Muscle layer of duodenum (tissue), 2 donors: ENCODE measurements around the gene SLC7A7.
A peak's percentile ranks its signal among the peaks of the same experiment; 100 is the strongest.
"Not testable (repeated sequence)": the region's sequence is repeated elsewhere in the genome, so short reads cannot be mapped to it uniquely, and the experiment has no call there.

Experiments
- H3K27ac ChIP-seq: one replicate; pipeline ENCODE4 v1.7.0; 2013; ENCODE audit warnings: mild to moderate bottlenecking, low read length
- H3K27me3 ChIP-seq: one replicate; pipeline ENCODE4 v1.7.0; 2013; ENCODE audit warnings: low read depth, mild to moderate bottlenecking, control low read depth, low read length
- H3K36me3 ChIP-seq, 2 donors: one replicate each; pipeline ENCODE4 v1.7.0; 2013; ENCODE audit warnings: low read length in 2 of 2, control low read depth in 1 of 2, mild to moderate bottlenecking in 1 of 2; ENCODE audit not compliant: insufficient read depth in 2 of 2, control insufficient read depth in 1 of 2
- H3K4me1 ChIP-seq, 2 donors: one replicate each; pipeline ENCODE4 v1.7.0; 2013; ENCODE audit warnings: low read length in 2 of 2, mild to moderate bottlenecking in 2 of 2, control low read depth in 1 of 2, moderate library complexity in 1 of 2; ENCODE audit not compliant: insufficient read depth in 2 of 2, control insufficient read depth in 1 of 2
- H3K4me3 ChIP-seq, 2 donors: one replicate each; pipeline ENCODE4 v1.7.0; 2013; ENCODE audit warnings: low read length in 2 of 2, low read depth in 1 of 2, mild to moderate bottlenecking in 1 of 2
- H3K9me3 ChIP-seq, 2 donors: one replicate each; pipeline ENCODE4 v1.7.0; 2013; ENCODE audit warnings: low read length in 2 of 2, control low read depth in 1 of 2, mild to moderate bottlenecking in 1 of 2; ENCODE audit not compliant: control insufficient read depth in 1 of 2
- donor health status: healthy.

The SLC7A7 gene

GRCh38 chr14:22814373-22814772 is 862 bp downstream of the SLC7A7 start:
- H3K4me1 ChIP-seq = peaks cover 0 to 7% of the 10 kb centered on the region in 2 donors

GRCh38 chr14:22813145-22813544 is 2.1 kb downstream of the SLC7A7 start:
- no peaks in the 10 kb centered on the region for H3K27me3 ChIP-seq
- H3K9me3 ChIP-seq = no peaks in the 10 kb centered on the region
- H3K36me3 ChIP-seq = no peaks in the 10 kb centered on the region
- H3K27ac ChIP-seq = no peak overlapping the region
- H3K4me3 ChIP-seq = no peak overlapping the region
- H3K4me1 ChIP-seq = no peaks in the 10 kb centered on the region

More at GRCh38 chr14:22814373-22814772, 862 bp downstream of the SLC7A7 start:
- Histone ChIP-seq H3K36me3 (peaks cover 0 to under 1% of the 10 kb centered on the region in 2 donors), H3K27ac (no peak overlapping the region), H3K4me3 (peak overlapping the region in 1 of 2 donors; percentile 18), H3K27me3 (no peaks in the 10 kb centered on the region), H3K9me3 (no peaks in the 10 kb centered on the region)

GRCh38 chr14:22812744-22813143 is 2.5 kb downstream of the SLC7A7 start:
- Histone ChIP-seq H3K27ac (no peak overlapping the region), H3K27me3 (no peaks in the 10 kb centered on the region), H3K4me3 (no peak overlapping the region), H3K4me1 (no peaks in the 10 kb centered on the region), H3K9me3 (no peaks in the 10 kb centered on the region), H3K36me3 (no peaks in the 10 kb centered on the region)

GRCh38 chr14:22811722-22812121 is 3.5 kb downstream of the SLC7A7 start:
- H3K4me3 ChIP-seq = no peak overlapping the region
- H3K4me1 ChIP-seq = no peaks in the 10 kb centered on the region
- no peaks in the 10 kb centered on the region for H3K9me3 ChIP-seq
- no peaks in the 10 kb centered on the region for H3K27me3 ChIP-seq
- no peaks in the 10 kb centered on the region for H3K36me3 ChIP-seq
- no peak overlapping the region for H3K27ac ChIP-seq

GRCh38 chr14:22808388-22809209 is 6.6 kb downstream of the SLC7A7 start:
- no peak overlapping the region for H3K4me3 ChIP-seq
- H3K27ac ChIP-seq = no peak overlapping the region
- no peaks in the 10 kb centered on the region for H3K4me1 ChIP-seq
- no peaks in the 10 kb centered on the region for H3K27me3 ChIP-seq
- no peaks in the 10 kb centered on the region for H3K9me3 ChIP-seq
- H3K36me3 ChIP-seq = no peaks in the 10 kb centered on the region

- Histone ChIP-seq H3K4me3 (no peak overlapping the region), H3K4me1 (no peaks in the 10 kb centered on the region), H3K27ac (no peak overlapping the region), H3K36me3 (no peaks in the 10 kb centered on the region), H3K9me3 (no peaks in the 10 kb centered on the region), H3K27me3 (no peaks in the 10 kb centered on the region)
These were observed 7.7 kb downstream of the SLC7A7 start for GRCh38 chr14:22807432-22808087.

- not testable (repeated sequence) for H3K4me3 ChIP-seq, H3K27ac ChIP-seq, H3K4me1 ChIP-seq, H3K36me3 ChIP-seq, H3K9me3 ChIP-seq, H3K27me3 ChIP-seq
These were observed 10.0 kb downstream of the SLC7A7 start for GRCh38 chr14:22805235-22805634.

- Histone ChIP-seq H3K27me3 (no peaks in the 10 kb centered on the region), H3K27ac (no peak overlapping the region), H3K4me3 (no peak overlapping the region), H3K36me3 (no peaks in the 10 kb centered on the region), H3K4me1 (no peaks in the 10 kb centered on the region), H3K9me3 (no peaks in the 10 kb centered on the region)
These were observed 11.6 kb downstream of the SLC7A7 start for GRCh38 chr14:22803687-22803974.

- no peak overlapping the region for H3K4me3 ChIP-seq
- H3K27me3 ChIP-seq = no peaks in the 10 kb centered on the region
- H3K27ac ChIP-seq = no peak overlapping the region
- peaks cover 0 to 4% of the 10 kb centered on the region in 2 donors for H3K4me1 ChIP-seq
- H3K9me3 ChIP-seq = no peaks in the 10 kb centered on the region
- H3K36me3 ChIP-seq = no peaks in the 10 kb centered on the region
These were observed 12.2 kb downstream of the SLC7A7 start for GRCh38 chr14:22802860-22803686.

GRCh38 chr14:22801716-22802115 is 13.5 kb downstream of the SLC7A7 start:
- Histone ChIP-seq H3K4me1 (peaks cover 0 to 4% of the 10 kb centered on the region in 2 donors), H3K27me3 (no peaks in the 10 kb centered on the region), H3K27ac (no peak overlapping the region), H3K36me3 (no peaks in the 10 kb centered on the region), H3K4me3 (no peak overlapping the region), H3K9me3 (no peaks in the 10 kb centered on the region)

GRCh38 chr14:22800346-22800745 is 14.9 kb downstream of the SLC7A7 start:
- H3K4me3 ChIP-seq = no peak overlapping the region
- H3K36me3 ChIP-seq = no peaks in the 10 kb centered on the region
- H3K27ac ChIP-seq = no peak overlapping the region
- no peaks in the 10 kb centered on the region for H3K27me3 ChIP-seq
- no peaks in the 10 kb centered on the region for H3K9me3 ChIP-seq
- peaks cover 0 to 4% of the 10 kb centered on the region in 2 donors for H3K4me1 ChIP-seq
